Lower leg skin (tissue), 3 donors: Measurements from ENCODE around the gene GPC6.

Source experiments
- POLR2A ChIP-seq, 2 donors: fragments of 450-650 bp; IDR thresholded peaks; one replicate each; pipeline ENCODE4 v1.6.1; 2016 to 2017; ENCODE audit warnings: antibody characterized with exemption in 2 of 2, mild to moderate bottlenecking in 1 of 2, moderate library complexity in 1 of 2
- TF ChIP-seq, protein P1 (sequence below), 3 donors: fragments of 450-650 bp; IDR thresholded peaks; one replicate each; pipeline ENCODE4 v1.5.1; 2016; ENCODE audit warnings: antibody characterized with exemption in 3 of 3, mild to moderate bottlenecking in 3 of 3, moderate library complexity in 2 of 3

DNA sequence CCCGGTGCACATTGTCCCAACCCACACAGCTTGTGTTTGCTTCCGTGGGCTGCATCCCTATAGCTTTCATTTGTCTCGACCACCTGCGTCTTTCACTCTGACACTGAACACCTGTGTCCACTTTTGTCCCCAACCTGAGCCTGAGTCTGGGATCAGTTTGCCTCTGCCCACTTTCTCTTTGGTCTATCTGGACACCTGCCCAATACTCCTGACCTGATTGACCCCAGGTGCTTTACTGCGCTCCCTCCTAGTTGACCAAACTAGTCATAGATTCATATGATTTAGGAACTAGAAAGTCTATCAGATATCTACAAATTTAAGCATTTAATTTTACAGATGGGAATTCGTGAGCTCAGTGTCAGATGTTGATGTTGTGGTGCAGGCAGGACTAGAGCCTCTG is 1043.0 kb downstream of the GPC6 start:
- TF ChIP-seq, protein P1, sequence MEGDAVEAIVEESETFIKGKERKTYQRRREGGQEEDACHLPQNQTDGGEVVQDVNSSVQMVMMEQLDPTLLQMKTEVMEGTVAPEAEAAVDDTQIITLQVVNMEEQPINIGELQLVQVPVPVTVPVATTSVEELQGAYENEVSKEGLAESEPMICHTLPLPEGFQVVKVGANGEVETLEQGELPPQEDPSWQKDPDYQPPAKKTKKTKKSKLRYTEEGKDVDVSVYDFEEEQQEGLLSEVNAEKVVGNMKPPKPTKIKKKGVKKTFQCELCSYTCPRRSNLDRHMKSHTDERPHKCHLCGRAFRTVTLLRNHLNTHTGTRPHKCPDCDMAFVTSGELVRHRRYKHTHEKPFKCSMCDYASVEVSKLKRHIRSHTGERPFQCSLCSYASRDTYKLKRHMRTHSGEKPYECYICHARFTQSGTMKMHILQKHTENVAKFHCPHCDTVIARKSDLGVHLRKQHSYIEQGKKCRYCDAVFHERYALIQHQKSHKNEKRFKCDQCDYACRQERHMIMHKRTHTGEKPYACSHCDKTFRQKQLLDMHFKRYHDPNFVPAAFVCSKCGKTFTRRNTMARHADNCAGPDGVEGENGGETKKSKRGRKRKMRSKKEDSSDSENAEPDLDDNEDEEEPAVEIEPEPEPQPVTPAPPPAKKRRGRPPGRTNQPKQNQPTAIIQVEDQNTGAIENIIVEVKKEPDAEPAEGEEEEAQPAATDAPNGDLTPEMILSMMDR (IDR thresholded peaks at IDR 0.05) = no peak
- TF ChIP-seq POLR2A (IDR thresholded peaks at IDR 0.05) = no peak
